ENCODE data around the gene IL6.
"Not testable (repeated sequence)": the region's sequence is repeated elsewhere in the genome, so short reads cannot be mapped to it uniquely, and the experiment has no call there.

IL6 gene

GRCh38 chr7:22686620-22687019, 40.4 kb upstream of the IL6 start:
- TF ChIP-seq ZNF274 (IDR thresholded peaks at IDR 0.05; ENCODE audit: low read depth, low read length) (no peak), YY1 (IDR thresholded peaks at IDR 0.05; ENCODE audit: insufficient read depth, insufficient read length) (no peak), SUZ12 (IDR thresholded peaks at IDR 0.05; ENCODE audit: extremely low read depth, insufficient read depth, insufficient read length) (no peak)
- Histone ChIP-seq H3K4me1 (ENCODE audit: insufficient read depth, insufficient read length) (no peaks in the 10 kb centered on the region), H3K9ac (ENCODE audit: insufficient read length, low read depth) (no peak overlapping the region), H3K9me3 (ENCODE audit: insufficient read depth, low read length) (no peaks in the 10 kb centered on the region), H3K36me3 (ENCODE audit: insufficient read depth, insufficient read length, low read length) (no peaks in the 10 kb centered on the region), H3K27me3 (ENCODE audit: insufficient read depth, insufficient read length) (no peaks in the 10 kb centered on the region), H3K4me3 (ENCODE audit: insufficient read length, low read depth) (no peak overlapping the region)
- no peak for DNase-seq (ENCODE audit: low read depth, low spot score)

GRCh38 chr7:22688084-22688483, 38.9 kb upstream of the IL6 start:
- H3K9me3 ChIP-seq (ENCODE audit: insufficient read depth, low read length): no peaks in the 10 kb centered on the region
- DNase-seq (ENCODE audit: low read depth, low spot score): no peak
- no peak overlapping the region for H3K4me3 ChIP-seq (ENCODE audit: insufficient read length, low read depth)
- H3K27me3 ChIP-seq (ENCODE audit: insufficient read depth, insufficient read length): no peaks in the 10 kb centered on the region
- no peaks in the 10 kb centered on the region for H3K36me3 ChIP-seq (ENCODE audit: insufficient read depth, insufficient read length, low read length)
- no peak overlapping the region for H3K9ac ChIP-seq (ENCODE audit: insufficient read length, low read depth)
- no peaks in the 10 kb centered on the region for H3K4me1 ChIP-seq (ENCODE audit: insufficient read depth, insufficient read length)
- TF ChIP-seq YY1 (IDR thresholded peaks at IDR 0.05; ENCODE audit: insufficient read depth, insufficient read length): no peak
- no peak for TF ChIP-seq ZNF274 (IDR thresholded peaks at IDR 0.05; ENCODE audit: low read depth, low read length)

- H3K9ac ChIP-seq (ENCODE audit: insufficient read length, low read depth); H3K4me1 ChIP-seq (ENCODE audit: insufficient read depth, insufficient read length); H3K4me3 ChIP-seq (ENCODE audit: insufficient read length, low read depth); DNase-seq (ENCODE audit: low read depth, low spot score); H3K36me3 ChIP-seq (ENCODE audit: insufficient read depth, insufficient read length, low read length); H3K9me3 ChIP-seq (ENCODE audit: insufficient read depth, low read length); H3K27me3 ChIP-seq (ENCODE audit: insufficient read depth, insufficient read length): not testable (repeated sequence)
Measured at GRCh38 chr7:22688934-22689333, 38.1 kb upstream of the IL6 start.

- no peaks in the 10 kb centered on the region for H3K27me3 ChIP-seq (ENCODE audit: insufficient read depth, insufficient read length)
- no peak for DNase-seq (ENCODE audit: low read depth, low spot score)
- no peaks in the 10 kb centered on the region for H3K9me3 ChIP-seq (ENCODE audit: insufficient read depth, low read length)
- no peak overlapping the region for H3K9ac ChIP-seq (ENCODE audit: insufficient read length, low read depth)
- H3K36me3 ChIP-seq (ENCODE audit: insufficient read depth, insufficient read length, low read length): no peaks in the 10 kb centered on the region
- TF ChIP-seq SUZ12 (IDR thresholded peaks at IDR 0.05; ENCODE audit: extremely low read depth, insufficient read depth, insufficient read length): no peak
- TF ChIP-seq ZNF274 (IDR thresholded peaks at IDR 0.05; ENCODE audit: low read depth, low read length): no peak
- no peak for TF ChIP-seq YY1 (IDR thresholded peaks at IDR 0.05; ENCODE audit: insufficient read depth, insufficient read length)
- H3K4me1 ChIP-seq (ENCODE audit: insufficient read depth, insufficient read length): no peaks in the 10 kb centered on the region
- no peak overlapping the region for H3K4me3 ChIP-seq (ENCODE audit: insufficient read length, low read depth)
Measured at GRCh38 chr7:22694597-22695207, 32.3 kb upstream of the IL6 start.

- H3K4me1 ChIP-seq (ENCODE audit: insufficient read depth, insufficient read length): no peaks in the 10 kb centered on the region
- H3K9ac ChIP-seq (ENCODE audit: insufficient read length, low read depth): no peak overlapping the region
- TF ChIP-seq ZNF274 (IDR thresholded peaks at IDR 0.05; ENCODE audit: low read depth, low read length) (no peak), SUZ12 (IDR thresholded peaks at IDR 0.05; ENCODE audit: extremely low read depth, insufficient read depth, insufficient read length) (no peak), YY1 (IDR thresholded peaks at IDR 0.05; ENCODE audit: insufficient read depth, insufficient read length) (no peak)
- H3K4me3 ChIP-seq (ENCODE audit: insufficient read length, low read depth): no peak overlapping the region
- no peak for DNase-seq (ENCODE audit: low read depth, low spot score)
- no peaks in the 10 kb centered on the region for H3K36me3 ChIP-seq (ENCODE audit: insufficient read depth, insufficient read length, low read length)
- no peaks in the 10 kb centered on the region for H3K9me3 ChIP-seq (ENCODE audit: insufficient read depth, low read length)
- no peaks in the 10 kb centered on the region for H3K27me3 ChIP-seq (ENCODE audit: insufficient read depth, insufficient read length)
Measured at GRCh38 chr7:22695476-22696132, 31.4 kb upstream of the IL6 start.

GRCh38 chr7:22696541-22697228, 30.3 kb upstream of the IL6 start:
- H3K27me3 ChIP-seq (ENCODE audit: insufficient read depth, insufficient read length): no peaks in the 10 kb centered on the region
- peaks cover 2% of the 10 kb centered on the region for H3K4me1 ChIP-seq (ENCODE audit: insufficient read depth, insufficient read length)
- H3K9me3 ChIP-seq (ENCODE audit: insufficient read depth, low read length): 0 out of 2 replicates have a peak, but pooled peaks cover 6% of the 10 kb centered on the region
- no peak overlapping the region for H3K9ac ChIP-seq (ENCODE audit: insufficient read length, low read depth)
- H3K36me3 ChIP-seq (ENCODE audit: insufficient read depth, insufficient read length, low read length): no peaks in the 10 kb centered on the region
- no peak for DNase-seq (ENCODE audit: low read depth, low spot score)
- TF ChIP-seq ZNF274 (IDR thresholded peaks at IDR 0.05; ENCODE audit: low read depth, low read length): no peak
- TF ChIP-seq YY1 (IDR thresholded peaks at IDR 0.05; ENCODE audit: insufficient read depth, insufficient read length): no peak
- no peak for TF ChIP-seq SUZ12 (IDR thresholded peaks at IDR 0.05; ENCODE audit: extremely low read depth, insufficient read depth, insufficient read length)
- H3K4me3 ChIP-seq (ENCODE audit: insufficient read length, low read depth): no peak overlapping the region

GRCh38 chr7:22697322-22697859, 29.6 kb upstream of the IL6 start:
- Histone ChIP-seq H3K9me3 (ENCODE audit: insufficient read depth, low read length) (0 out of 2 replicates have a peak, but pooled peaks cover 6% of the 10 kb centered on the region), H3K27me3 (ENCODE audit: insufficient read depth, insufficient read length) (no peaks in the 10 kb centered on the region), H3K4me1 (ENCODE audit: insufficient read depth, insufficient read length) (peaks cover 3% of the 10 kb centered on the region), H3K36me3 (ENCODE audit: insufficient read depth, insufficient read length, low read length) (no peaks in the 10 kb centered on the region), H3K4me3 (ENCODE audit: insufficient read length, low read depth) (no peak overlapping the region), H3K9ac (ENCODE audit: insufficient read length, low read depth) (no peak overlapping the region)
- no peak for DNase-seq (ENCODE audit: low read depth, low spot score)
- no peak for TF ChIP-seq YY1 (IDR thresholded peaks at IDR 0.05; ENCODE audit: insufficient read depth, insufficient read length)
- TF ChIP-seq ZNF274 (IDR thresholded peaks at IDR 0.05; ENCODE audit: low read depth, low read length): no peak
- TF ChIP-seq SUZ12 (IDR thresholded peaks at IDR 0.05; ENCODE audit: extremely low read depth, insufficient read depth, insufficient read length): no peak
